ENCODE data around the gene PDE8B.

DNA sequence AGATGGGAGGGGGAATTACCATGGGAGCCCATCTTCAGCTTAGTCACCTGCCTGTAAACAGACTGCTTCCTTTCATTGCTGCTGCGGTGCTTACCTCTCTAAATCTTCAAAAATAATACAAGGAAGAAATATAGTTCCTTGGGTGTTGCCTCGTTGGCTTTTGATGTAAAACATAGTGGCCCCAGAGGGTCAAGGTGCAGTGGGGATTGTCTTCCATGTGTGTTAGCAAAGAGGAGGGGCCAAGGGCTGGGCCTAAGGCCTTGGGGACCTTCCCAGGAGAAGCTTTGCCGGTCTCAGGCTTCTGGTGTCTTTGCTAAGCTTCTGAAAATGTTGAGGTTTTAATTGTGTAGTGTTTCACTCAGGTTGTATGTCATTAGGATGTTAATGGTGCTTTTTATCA, 90.0 kb downstream of the PDE8B start:
- TF ChIP-seq, protein P1, sequence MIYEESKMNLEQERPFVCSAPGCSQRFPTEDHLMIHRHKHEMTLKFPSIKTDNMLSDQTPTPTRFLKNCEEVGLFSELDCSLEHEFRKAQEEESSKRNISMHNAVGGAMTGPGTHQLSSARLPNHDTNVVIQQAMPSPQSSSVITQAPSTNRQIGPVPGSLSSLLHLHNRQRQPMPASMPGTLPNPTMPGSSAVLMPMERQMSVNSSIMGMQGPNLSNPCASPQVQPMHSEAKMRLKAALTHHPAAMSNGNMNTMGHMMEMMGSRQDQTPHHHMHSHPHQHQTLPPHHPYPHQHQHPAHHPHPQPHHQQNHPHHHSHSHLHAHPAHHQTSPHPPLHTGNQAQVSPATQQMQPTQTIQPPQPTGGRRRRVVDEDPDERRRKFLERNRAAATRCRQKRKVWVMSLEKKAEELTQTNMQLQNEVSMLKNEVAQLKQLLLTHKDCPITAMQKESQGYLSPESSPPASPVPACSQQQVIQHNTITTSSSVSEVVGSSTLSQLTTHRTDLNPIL (CRISPR knock-in tag; IDR thresholded peaks at IDR 0.05; ENCODE audit: low read depth): no peak
- no peak for TF ChIP-seq ZFP3 (CRISPR knock-in tag; IDR thresholded peaks at IDR 0.05)
- TF ChIP-seq, protein P2, sequence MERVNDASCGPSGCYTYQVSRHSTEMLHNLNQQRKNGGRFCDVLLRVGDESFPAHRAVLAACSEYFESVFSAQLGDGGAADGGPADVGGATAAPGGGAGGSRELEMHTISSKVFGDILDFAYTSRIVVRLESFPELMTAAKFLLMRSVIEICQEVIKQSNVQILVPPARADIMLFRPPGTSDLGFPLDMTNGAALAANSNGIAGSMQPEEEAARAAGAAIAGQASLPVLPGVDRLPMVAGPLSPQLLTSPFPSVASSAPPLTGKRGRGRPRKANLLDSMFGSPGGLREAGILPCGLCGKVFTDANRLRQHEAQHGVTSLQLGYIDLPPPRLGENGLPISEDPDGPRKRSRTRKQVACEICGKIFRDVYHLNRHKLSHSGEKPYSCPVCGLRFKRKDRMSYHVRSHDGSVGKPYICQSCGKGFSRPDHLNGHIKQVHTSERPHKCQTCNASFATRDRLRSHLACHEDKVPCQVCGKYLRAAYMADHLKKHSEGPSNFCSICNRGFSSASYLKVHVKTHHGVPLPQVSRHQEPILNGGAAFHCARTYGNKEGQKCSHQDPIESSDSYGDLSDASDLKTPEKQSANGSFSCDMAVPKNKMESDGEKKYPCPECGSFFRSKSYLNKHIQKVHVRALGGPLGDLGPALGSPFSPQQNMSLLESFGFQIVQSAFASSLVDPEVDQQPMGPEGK (CRISPR knock-in tag; IDR thresholded peaks at IDR 0.05; ENCODE audit: borderline replicate concordance): no peak
- no peak for TF ChIP-seq RARB (CRISPR knock-in tag; IDR thresholded peaks at IDR 0.05)
- TF ChIP-seq ZFP30 (CRISPR knock-in tag; IDR thresholded peaks at IDR 0.05): no peak
- TF ChIP-seq PPARA (CRISPR knock-in tag; IDR thresholded peaks at IDR 0.05; ENCODE audit: borderline replicate concordance): no peak
- no peak for TF ChIP-seq ARNTL (CRISPR knock-in tag; IDR thresholded peaks at IDR 0.05; ENCODE audit: borderline replicate concordance, low read depth)
